ENCODE measurements around the gene USP35. TPM values are rescaled to one million over a fixed set of nuclear protein-coding genes. Genes with fewer than 3 reads are reported as not detected.

Gene USP35
- total RNA-seq, 4 donors from 2014 or later: 7.4 to 17.2 (median 10.9) TPM

DNA sequence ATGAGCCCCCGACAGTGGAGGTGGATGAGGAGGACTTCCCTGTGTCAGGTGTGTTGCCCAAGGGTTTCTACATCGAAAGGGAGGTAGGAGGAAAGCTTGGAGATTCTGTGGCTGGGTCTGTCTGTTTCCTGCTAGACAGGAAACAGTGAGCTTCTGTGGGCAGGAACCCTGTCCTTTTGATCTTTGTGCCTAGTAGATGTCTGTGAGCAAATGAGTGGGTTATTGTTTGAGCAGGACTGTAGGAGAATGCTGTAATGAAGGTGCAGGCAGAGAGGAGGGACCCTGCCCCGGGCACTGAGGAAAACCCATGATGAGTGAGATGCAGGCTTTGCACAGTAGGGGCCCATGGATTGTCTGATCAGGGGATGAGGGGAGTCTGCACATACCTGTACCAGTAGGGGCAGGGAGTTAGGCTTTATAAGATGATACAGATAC, 14.0 kb downstream of the USP35 start:
- in situ Hi-C loops (cut with MboI; ENCODE audit: low pct_ligation_motif_present in 1 of 4, low pct_unique_long_range_greater_than_20kb in 1 of 4, low sequenced_read_pairs in 3 of 4) (no loop called here), intact Hi-C loops (cut with DNase I; ENCODE audit: low total_unique reads) (no loop called here)
- 31 to 36% methylated on average over 2 to 3 of the region's 3 CpGs for WGBS, 2 donors (ENCODE audit: low coverage in 1 of 2)
- peaks cover 0 to 6% (median 0%) of the 10 kb centered on the region in 4 donors for H3K4me1 ChIP-seq
- H3K36me3 ChIP-seq: no peaks in the 10 kb centered on the region
- no peaks in the 10 kb centered on the region for H3K27me3 ChIP-seq
- DNase-seq: no peak
- TF ChIP-seq POLR2AphosphoS5 (IDR thresholded peaks at IDR 0.05) (no peak), POLR2A (IDR thresholded peaks at IDR 0.05) (no peak), EP300 (IDR thresholded peaks at IDR 0.05; ENCODE audit: low read depth) (no peak)
- TF ChIP-seq, protein P1, sequence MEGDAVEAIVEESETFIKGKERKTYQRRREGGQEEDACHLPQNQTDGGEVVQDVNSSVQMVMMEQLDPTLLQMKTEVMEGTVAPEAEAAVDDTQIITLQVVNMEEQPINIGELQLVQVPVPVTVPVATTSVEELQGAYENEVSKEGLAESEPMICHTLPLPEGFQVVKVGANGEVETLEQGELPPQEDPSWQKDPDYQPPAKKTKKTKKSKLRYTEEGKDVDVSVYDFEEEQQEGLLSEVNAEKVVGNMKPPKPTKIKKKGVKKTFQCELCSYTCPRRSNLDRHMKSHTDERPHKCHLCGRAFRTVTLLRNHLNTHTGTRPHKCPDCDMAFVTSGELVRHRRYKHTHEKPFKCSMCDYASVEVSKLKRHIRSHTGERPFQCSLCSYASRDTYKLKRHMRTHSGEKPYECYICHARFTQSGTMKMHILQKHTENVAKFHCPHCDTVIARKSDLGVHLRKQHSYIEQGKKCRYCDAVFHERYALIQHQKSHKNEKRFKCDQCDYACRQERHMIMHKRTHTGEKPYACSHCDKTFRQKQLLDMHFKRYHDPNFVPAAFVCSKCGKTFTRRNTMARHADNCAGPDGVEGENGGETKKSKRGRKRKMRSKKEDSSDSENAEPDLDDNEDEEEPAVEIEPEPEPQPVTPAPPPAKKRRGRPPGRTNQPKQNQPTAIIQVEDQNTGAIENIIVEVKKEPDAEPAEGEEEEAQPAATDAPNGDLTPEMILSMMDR (IDR thresholded peaks at IDR 0.05): no peak
- H3K4me3 ChIP-seq: no peak overlapping the region
- no peaks in the 10 kb centered on the region for H3K9me3 ChIP-seq
- H3K27ac ChIP-seq: peak overlapping the region in 2 of 4 donors; percentile 32 to 33

DNA sequence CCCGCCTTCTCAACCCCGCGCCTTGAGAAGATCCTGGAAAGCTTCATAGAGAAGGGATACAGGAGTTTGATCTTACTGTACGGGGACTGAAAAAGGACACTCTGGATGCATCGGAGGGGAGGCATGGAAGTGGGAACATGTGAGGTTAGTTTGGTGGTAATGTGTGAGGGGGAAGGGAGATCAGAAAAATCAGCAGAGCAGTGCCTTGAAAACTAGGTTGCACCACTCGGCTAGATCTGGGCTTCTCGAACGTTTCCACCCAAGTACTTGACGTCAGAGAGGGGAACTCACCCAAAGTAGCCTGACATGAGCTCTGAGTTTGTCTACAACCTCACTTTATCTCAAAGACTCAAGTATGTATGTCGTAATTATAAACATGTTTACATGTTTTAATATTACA, 14.5 kb downstream of the USP35 start:
- no peaks in the 10 kb centered on the region for H3K9me3 ChIP-seq
- H3K27ac ChIP-seq: peak overlapping the region in 2 of 4 donors; percentile 32 to 33
- intact Hi-C loops (cut with DNase I; ENCODE audit: low total_unique reads): no loop called here
- H3K27me3 ChIP-seq: no peaks in the 10 kb centered on the region
- DNase-seq: no peak
- no peak overlapping the region for H3K4me3 ChIP-seq
- peaks cover 0 to 6% (median 0%) of the 10 kb centered on the region in 4 donors for H3K4me1 ChIP-seq
- no peaks in the 10 kb centered on the region for H3K36me3 ChIP-seq
- in situ Hi-C loops (cut with MboI; ENCODE audit: low pct_ligation_motif_present in 1 of 4, low pct_unique_long_range_greater_than_20kb in 1 of 4, low sequenced_read_pairs in 3 of 4): no loop called here
- TF ChIP-seq POLR2A (IDR thresholded peaks at IDR 0.05): no peak
- no peak for TF ChIP-seq POLR2AphosphoS5 (IDR thresholded peaks at IDR 0.05)
- TF ChIP-seq, protein P1 (IDR thresholded peaks at IDR 0.05): no peak
- no peak for TF ChIP-seq EP300 (IDR thresholded peaks at IDR 0.05; ENCODE audit: low read depth)
- 69 to 87% methylated on average over 10 of the region's 10 CpGs for WGBS, 2 donors (ENCODE audit: low coverage in 1 of 2)

DNA sequence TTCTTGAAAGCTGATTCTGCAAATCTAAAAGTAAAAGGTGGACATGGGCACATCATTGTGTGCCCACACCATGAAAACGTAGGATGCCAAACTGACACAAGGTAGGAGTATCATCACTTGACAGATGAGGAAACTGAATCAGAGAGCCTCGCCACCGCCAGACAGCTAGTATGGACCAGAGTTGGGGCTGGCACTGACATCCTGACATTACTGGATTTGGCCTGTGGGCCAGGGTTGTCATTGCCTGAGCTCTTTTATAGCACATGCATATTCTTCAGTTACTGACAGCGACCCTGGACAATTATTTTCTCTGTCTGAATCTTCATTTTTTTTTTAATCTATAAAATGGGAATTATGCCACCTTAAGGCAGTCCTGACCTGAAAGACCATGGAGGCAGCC, 16.5 kb downstream of the USP35 start:
- in situ Hi-C loops (cut with MboI; ENCODE audit: low pct_ligation_motif_present in 1 of 4, low pct_unique_long_range_greater_than_20kb in 1 of 4, low sequenced_read_pairs in 3 of 4) (no loop called here), intact Hi-C loops (cut with DNase I; ENCODE audit: low total_unique reads) (no loop called here)
- Histone ChIP-seq H3K27ac (no peak overlapping the region), H3K4me1 (peaks cover 0 to 6% (median 0%) of the 10 kb centered on the region in 4 donors), H3K27me3 (no peaks in the 10 kb centered on the region), H3K4me3 (no peak overlapping the region), H3K9me3 (no peaks in the 10 kb centered on the region), H3K36me3 (peaks cover 0 to 4% (median 0%) of the 10 kb centered on the region in 4 donors)
- TF ChIP-seq, protein P1 (IDR thresholded peaks at IDR 0.05): no peak
- TF ChIP-seq POLR2AphosphoS5 (IDR thresholded peaks at IDR 0.05) (no peak), EP300 (IDR thresholded peaks at IDR 0.05; ENCODE audit: low read depth) (no peak), POLR2A (IDR thresholded peaks at IDR 0.05) (no peak)
- no peak for DNase-seq
- 96% methylated on average over 4 of the region's 4 CpGs; no CpG with 5 or more reads in 1 of the 2 donors for WGBS, 2 donors (ENCODE audit: low coverage in 1 of 2)

DNA sequence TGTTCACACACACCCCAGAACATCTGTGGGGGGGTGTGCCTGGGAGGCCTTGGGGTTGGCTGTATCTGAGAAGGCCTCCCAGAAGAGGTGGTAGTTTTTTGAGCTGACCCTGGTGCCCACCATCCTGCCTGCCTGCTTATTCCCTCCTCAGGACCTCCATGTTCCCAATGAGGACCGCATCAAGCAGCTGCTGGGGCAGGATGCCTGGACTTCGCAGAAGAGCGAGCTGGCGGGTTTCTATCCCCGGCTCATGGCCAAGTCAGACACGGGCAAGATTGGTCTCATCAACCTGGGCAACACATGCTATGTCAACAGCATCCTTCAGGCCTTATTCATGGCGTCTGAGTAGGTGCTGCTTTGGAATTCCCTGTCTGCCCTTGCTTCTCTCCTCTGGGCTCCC, 17.0 kb downstream of the USP35 start:
- TF ChIP-seq POLR2A (IDR thresholded peaks at IDR 0.05) (no peak), POLR2AphosphoS5 (IDR thresholded peaks at IDR 0.05) (no peak), EP300 (IDR thresholded peaks at IDR 0.05; ENCODE audit: low read depth) (no peak)
- TF ChIP-seq, protein P1 (IDR thresholded peaks at IDR 0.05): no peak
- no peaks in the 10 kb centered on the region for H3K9me3 ChIP-seq
- no peak overlapping the region for H3K4me3 ChIP-seq
- in situ Hi-C loops (cut with MboI; ENCODE audit: low pct_ligation_motif_present in 1 of 4, low pct_unique_long_range_greater_than_20kb in 1 of 4, low sequenced_read_pairs in 3 of 4): no loop called here
- intact Hi-C loops (cut with DNase I; ENCODE audit: low total_unique reads): no loop called here
- peaks cover 0 to 6% (median 0%) of the 10 kb centered on the region in 4 donors for H3K4me1 ChIP-seq
- H3K36me3 ChIP-seq: peaks cover 0 to 5% (median 0%) of the 10 kb centered on the region in 4 donors
- WGBS, 2 donors (ENCODE audit: low coverage in 1 of 2): 95% methylated on average over 7 of the region's 7 CpGs; no CpG with 5 or more reads in 1 of the 2 donors
- no peaks in the 10 kb centered on the region for H3K27me3 ChIP-seq
- no peak for DNase-seq
- H3K27ac ChIP-seq: no peak overlapping the region
